OCI-M2 (cell line): ENCODE data around the gene HNRNPA0.
A peak's percentile ranks its signal among the peaks of the same experiment; 100 is the strongest.
"Not testable (repeated sequence)": the region's sequence is repeated elsewhere in the genome, so short reads cannot be mapped to it uniquely, and the experiment has no call there.

Experiments
- DNase-seq: peaks from one replicate; lab custom pipeline; 2025; ENCODE audit not compliant: unreplicated experiment; lab: John Stamatoyannopoulos, UW

Gene HNRNPA0

GRCh38 chr5:137754188-137754960 lies at the start of gene HNRNPA0:
Gene HNRNPA0 (minus strand): TSS chr5:137754363. CDS start chr5:137754066, 297 bp downstream.
- peak; percentile 77 for DNase-seq

DNA sequence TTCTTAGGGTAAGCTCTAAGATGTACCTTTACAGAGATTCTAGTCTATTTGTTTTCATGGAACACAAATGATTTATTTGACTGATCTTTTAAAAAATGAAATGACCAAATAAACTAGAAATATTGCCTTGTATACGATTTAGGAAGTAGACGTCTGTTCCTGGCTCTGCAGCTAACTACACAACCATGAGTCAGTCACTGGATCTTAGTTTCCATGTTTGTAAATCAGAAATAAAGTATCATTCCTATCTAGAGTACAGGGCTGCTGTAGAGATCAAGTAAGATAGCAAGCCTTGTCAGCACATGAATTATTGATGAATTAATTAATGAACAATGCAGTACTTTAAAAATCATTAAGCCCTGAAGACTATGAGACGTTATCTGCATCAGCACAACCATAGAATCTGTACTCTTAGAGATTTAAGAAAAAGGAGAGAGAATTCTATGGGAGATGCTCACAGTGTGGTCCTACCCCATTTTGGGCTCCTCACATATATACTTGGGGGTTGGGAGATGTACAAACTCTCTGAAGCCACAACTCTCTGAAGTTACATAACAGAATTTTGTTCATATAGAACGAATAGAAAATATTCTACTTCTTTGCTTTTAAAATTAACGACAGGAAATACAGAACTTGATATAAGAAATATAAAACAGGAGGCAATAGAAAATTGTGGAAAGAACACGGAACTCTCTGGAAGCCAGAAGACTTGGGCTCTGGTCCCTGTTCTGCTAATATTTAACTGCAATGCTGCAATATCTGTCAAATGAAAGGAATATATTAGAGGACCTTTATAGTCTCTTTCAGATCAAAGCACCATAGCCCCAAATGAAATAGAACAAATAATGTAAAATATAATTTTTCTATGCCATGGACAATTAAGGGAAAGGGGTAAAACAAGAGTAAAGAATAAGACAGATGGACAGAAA lies 48.4 kb upstream of the HNRNPA0 start:
- no peak for DNase-seq

- DNase-seq: no peak
Measured at GRCh38 chr5:137800700-137801411, 46.7 kb upstream of the HNRNPA0 start.

GRCh38 chr5:137796279-137796678 lies 42.1 kb upstream of the HNRNPA0 start:
- DNase-seq: no peak

- DNase-seq: no peak
Measured at GRCh38 chr5:137794863-137795262, 40.7 kb upstream of the HNRNPA0 start.

GRCh38 chr5:137792303-137792702 lies 38.1 kb upstream of the HNRNPA0 start:
- DNase-seq: no peak

- DNase-seq: no peak
Measured at GRCh38 chr5:137791799-137792198, 37.6 kb upstream of the HNRNPA0 start.

DNA sequence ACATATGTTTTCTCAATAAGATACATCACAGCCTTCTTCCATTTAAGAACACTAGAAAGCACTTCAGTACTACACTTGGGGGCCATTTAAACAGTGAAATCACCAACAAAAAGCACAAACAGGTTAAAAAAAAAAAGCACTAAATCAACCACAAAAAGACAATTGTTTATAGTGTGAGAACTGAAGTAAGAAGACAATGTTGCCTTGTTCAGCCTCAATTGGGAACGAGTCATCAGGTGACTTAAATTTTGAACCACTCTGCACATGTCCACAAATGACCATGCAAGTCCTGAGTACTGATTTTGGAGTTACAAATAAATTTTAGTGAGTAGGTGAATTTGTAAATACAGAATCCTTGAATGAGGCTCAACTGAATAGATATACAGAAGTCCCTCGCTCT lies 37.2 kb upstream of the HNRNPA0 start:
- DNase-seq: no peak

DNA sequence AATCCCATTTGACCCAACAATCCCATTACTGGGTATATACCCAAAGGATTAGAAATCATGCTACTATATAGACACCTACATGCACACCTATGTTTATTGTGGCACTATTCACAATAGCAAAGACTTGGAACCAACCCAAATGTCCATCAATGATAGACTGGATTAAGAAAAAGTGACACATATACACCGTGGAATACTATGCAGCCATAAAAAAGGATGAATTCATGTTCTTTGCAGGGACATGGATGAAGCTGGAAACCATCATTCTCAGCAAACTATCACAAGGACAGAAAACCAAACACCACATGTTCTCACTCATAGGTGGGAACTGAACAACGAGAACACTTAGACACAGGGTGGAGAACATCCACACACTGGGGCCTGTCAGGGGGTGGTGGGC lies 34.4 kb upstream of the HNRNPA0 start:
- DNase-seq: not testable (repeated sequence)

GRCh38 chr5:137782984-137783536 lies 28.9 kb upstream of the HNRNPA0 start:
- DNase-seq: no peak

GRCh38 chr5:137782055-137782454 lies 27.9 kb upstream of the HNRNPA0 start:
- DNase-seq: no peak

GRCh38 chr5:137778772-137779564 lies 24.8 kb upstream of the HNRNPA0 start:
- no peak for DNase-seq

DNA sequence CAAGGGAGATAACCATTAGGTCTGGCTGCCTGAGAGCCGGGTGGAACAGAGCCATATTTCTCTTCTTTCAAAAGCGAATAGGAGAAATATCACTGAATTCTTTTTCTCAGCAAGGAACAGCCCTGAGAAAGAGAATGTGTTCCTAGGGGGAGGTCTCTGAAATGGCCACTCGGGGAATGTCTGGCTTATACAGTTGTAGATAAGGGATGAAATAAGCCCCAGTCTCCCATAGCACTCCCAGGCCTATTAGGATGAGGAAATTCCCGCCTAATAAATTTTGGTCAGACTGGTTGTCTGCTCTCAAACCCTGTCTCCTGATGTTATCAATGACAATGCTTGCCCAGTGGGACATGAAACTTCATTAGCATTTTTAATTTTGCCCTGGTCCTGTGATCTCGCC lies 13.8 kb upstream of the HNRNPA0 start:
- not testable (repeated sequence) for DNase-seq

GRCh38 chr5:137761566-137761965 lies 7.4 kb upstream of the HNRNPA0 start:
- DNase-seq: no peak

- no peak for DNase-seq
Measured at GRCh38 chr5:137760719-137761516, 6.8 kb upstream of the HNRNPA0 start.

DNA sequence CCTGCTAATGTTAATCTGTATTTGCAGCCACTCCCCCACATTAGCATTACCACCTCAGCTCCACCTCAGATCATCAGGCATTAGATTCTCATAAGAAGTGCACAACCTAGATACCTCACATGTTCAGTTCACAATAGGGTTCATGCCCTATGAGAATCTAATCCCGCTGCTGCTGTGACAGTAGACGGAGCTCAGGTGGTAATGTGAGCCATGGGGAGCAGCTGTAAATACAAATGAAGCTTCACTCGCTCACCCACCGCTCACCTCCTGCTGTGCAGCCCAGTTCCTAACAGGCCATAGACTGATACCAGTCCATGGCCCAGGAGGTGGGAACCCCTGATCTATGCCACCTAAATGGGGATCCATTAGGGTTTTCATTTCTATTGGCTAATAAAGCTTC lies 6.1 kb upstream of the HNRNPA0 start:
- DNase-seq: no peak

- DNase-seq: no peak
Measured at GRCh38 chr5:137758715-137759306, 4.6 kb upstream of the HNRNPA0 start.

GRCh38 chr5:137758121-137758520 lies 4.0 kb upstream of the HNRNPA0 start:
- DNase-seq: no peak

GRCh38 chr5:137757634-137758033 lies 3.5 kb upstream of the HNRNPA0 start:
- no peak for DNase-seq
